ENCODE results near the gene CYP4Z1.

CYP4Z1 gene

DNA sequence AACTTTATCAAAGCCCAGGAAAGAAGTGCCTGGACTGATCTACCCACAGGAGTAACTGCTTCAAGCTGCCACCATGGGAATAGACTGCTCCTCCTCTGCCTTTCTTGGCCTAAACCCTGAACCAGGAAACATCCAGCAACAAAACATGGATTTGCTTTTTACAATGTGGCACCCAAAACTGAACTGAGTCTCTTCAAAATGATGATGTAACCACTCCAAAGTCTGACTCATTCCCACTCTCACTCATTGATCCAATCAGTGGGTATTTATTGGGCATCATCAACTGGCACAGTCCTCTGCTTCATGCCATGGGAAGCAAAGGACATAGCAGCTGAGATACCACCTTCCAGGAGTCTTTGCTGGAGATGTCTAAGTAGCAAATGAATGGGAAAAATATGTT, 93.7 kb downstream of the CYP4Z1 start:
- Histone ChIP-seq H3K27me3 (ENCODE audit: low read depth, low read length) (no peaks in the 10 kb centered on the region), H3K9ac (ENCODE audit: low read length) (no peak overlapping the region), H3K4me1 (ENCODE audit: low read length) (no peaks in the 10 kb centered on the region), H3K27ac (ENCODE audit: low read length) (no peak overlapping the region), H3K4me3 (ENCODE audit: low read length) (no peak overlapping the region), H2AFZ (ENCODE audit: low read depth, low read length) (no peak overlapping the region), H4K20me1 (ENCODE audit: insufficient read depth, low read length) (no peaks in the 10 kb centered on the region), H3K79me2 (ENCODE audit: low read length) (no peaks in the 10 kb centered on the region), H3K36me3 (replicated peaks; ENCODE audit: low read depth, low read length) (no peaks in the 10 kb centered on the region), H3K4me2 (ENCODE audit: low read length) (no peak overlapping the region), H3K9me3 (ENCODE audit: insufficient read depth, low read length) (no peaks in the 10 kb centered on the region)
- TF ChIP-seq, protein P1, sequence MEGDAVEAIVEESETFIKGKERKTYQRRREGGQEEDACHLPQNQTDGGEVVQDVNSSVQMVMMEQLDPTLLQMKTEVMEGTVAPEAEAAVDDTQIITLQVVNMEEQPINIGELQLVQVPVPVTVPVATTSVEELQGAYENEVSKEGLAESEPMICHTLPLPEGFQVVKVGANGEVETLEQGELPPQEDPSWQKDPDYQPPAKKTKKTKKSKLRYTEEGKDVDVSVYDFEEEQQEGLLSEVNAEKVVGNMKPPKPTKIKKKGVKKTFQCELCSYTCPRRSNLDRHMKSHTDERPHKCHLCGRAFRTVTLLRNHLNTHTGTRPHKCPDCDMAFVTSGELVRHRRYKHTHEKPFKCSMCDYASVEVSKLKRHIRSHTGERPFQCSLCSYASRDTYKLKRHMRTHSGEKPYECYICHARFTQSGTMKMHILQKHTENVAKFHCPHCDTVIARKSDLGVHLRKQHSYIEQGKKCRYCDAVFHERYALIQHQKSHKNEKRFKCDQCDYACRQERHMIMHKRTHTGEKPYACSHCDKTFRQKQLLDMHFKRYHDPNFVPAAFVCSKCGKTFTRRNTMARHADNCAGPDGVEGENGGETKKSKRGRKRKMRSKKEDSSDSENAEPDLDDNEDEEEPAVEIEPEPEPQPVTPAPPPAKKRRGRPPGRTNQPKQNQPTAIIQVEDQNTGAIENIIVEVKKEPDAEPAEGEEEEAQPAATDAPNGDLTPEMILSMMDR (IDR thresholded peaks at IDR 0.05; ENCODE audit: low read depth, low read length): no peak
- no peak for TF ChIP-seq EZH2phosphoT487 (IDR thresholded peaks at IDR 0.05; ENCODE audit: low read depth)

DNA sequence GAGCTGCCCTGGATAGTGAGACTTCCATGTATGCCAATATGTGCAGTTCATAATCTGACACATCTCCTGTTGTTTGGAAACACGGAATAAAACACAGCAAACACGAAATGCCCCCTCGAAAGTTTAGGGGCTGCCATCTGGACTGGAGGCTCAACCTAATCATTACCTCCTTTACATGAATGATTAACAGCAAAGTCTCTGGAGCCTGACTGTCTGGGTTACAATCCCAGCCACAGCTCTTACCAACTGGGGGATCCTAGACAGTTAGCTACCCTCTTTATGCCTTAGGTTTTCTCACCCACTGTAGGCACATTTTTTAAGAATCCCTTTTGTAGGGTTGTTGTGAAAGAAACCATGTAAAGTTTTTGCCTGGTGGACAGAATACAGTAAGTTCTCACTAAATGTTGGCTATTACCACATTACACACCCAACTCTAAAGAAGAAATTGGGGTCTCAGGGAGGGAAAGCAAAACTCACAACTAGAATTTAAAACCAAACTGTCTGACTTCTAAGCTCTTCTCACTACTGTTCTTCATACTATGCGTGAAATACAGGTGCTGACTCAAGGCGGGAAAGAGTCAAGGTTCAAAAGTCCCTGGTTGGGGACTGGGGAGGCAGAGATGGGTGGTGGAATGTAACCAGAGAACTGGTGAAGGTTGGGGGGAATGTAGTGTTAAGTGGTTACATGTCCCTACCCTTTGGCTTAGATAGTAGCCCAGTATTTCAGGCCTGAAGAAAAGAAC, 94.4 kb downstream of the CYP4Z1 start:
- TF ChIP-seq, protein P1 (IDR thresholded peaks at IDR 0.05; ENCODE audit: low read depth, low read length): no peak
- no peak for TF ChIP-seq EZH2phosphoT487 (IDR thresholded peaks at IDR 0.05; ENCODE audit: low read depth)
- Histone ChIP-seq H3K4me1 (ENCODE audit: low read length) (no peaks in the 10 kb centered on the region), H3K4me2 (ENCODE audit: low read length) (no peak overlapping the region), H3K36me3 (replicated peaks; ENCODE audit: low read depth, low read length) (no peaks in the 10 kb centered on the region), H3K27ac (ENCODE audit: low read length) (no peak overlapping the region), H3K4me3 (ENCODE audit: low read length) (no peak overlapping the region), H2AFZ (ENCODE audit: low read depth, low read length) (no peak overlapping the region), H3K27me3 (ENCODE audit: low read depth, low read length) (no peaks in the 10 kb centered on the region), H3K79me2 (ENCODE audit: low read length) (no peaks in the 10 kb centered on the region), H3K9me3 (ENCODE audit: insufficient read depth, low read length) (no peaks in the 10 kb centered on the region), H4K20me1 (ENCODE audit: insufficient read depth, low read length) (no peaks in the 10 kb centered on the region), H3K9ac (ENCODE audit: low read length) (no peak overlapping the region)

DNA sequence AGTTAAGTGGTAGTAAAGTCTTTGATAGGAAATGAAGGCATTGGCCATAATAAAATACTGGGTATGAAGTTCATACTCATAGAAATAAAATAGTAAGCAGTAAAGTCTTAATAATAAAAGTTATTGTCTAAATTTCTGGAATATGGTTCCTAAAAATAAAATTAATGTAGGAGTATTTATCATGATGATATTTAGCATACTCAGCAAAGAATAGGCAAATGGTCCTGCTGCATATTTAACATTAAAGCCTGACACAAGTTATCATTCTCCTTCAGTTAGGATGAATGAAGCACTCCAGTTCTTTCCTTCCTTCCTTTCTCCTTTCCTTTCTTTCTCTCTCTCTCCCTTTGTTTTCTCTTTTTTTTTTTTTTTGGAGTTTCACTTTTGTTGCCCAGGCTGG, 97.5 kb downstream of the CYP4Z1 start:
- TF ChIP-seq, protein P1 (IDR thresholded peaks at IDR 0.05; ENCODE audit: low read depth, low read length): no peak
- no peak for TF ChIP-seq EZH2phosphoT487 (IDR thresholded peaks at IDR 0.05; ENCODE audit: low read depth)
- Histone ChIP-seq H3K4me1 (ENCODE audit: low read length) (no peaks in the 10 kb centered on the region), H3K9ac (ENCODE audit: low read length) (no peak overlapping the region), H4K20me1 (ENCODE audit: insufficient read depth, low read length) (no peaks in the 10 kb centered on the region), H2AFZ (ENCODE audit: low read depth, low read length) (no peak overlapping the region), H3K27ac (ENCODE audit: low read length) (no peak overlapping the region), H3K4me2 (ENCODE audit: low read length) (no peak overlapping the region), H3K79me2 (ENCODE audit: low read length) (no peaks in the 10 kb centered on the region), H3K27me3 (ENCODE audit: low read depth, low read length) (no peaks in the 10 kb centered on the region), H3K4me3 (ENCODE audit: low read length) (no peak overlapping the region), H3K36me3 (replicated peaks; ENCODE audit: low read depth, low read length) (no peaks in the 10 kb centered on the region), H3K9me3 (ENCODE audit: insufficient read depth, low read length) (no peaks in the 10 kb centered on the region)

Data from OCI-LY3 (cell line).